ENCODE data around the gene PCBD2.

- no peak for TF ChIP-seq CTCF (conservative IDR thresholded peaks at IDR 0.05)
- TF ChIP-seq ZFX (IDR thresholded peaks at IDR 0.05), result no peak
These were observed 70.9 kb downstream of the PCBD2 start for GRCh38 chr5:134975843-134976242.
